Kidney epithelial cell (primary cell): ENCODE measurements around the gene RTP1. TPM values are rescaled to one million over a fixed set of nuclear protein-coding genes. Genes with fewer than 3 reads are reported as not detected.

ENCODE experiments used
- DNase-seq: peaks from one replicate; pipeline ENCODE4 v3.0.0-alpha.2; 2010; ENCODE audit warnings: low read depth
- H3K27me3 ChIP-seq: 2 replicates; pipeline ENCODE4 v1.6.0; 2011; ENCODE audit warnings: low read length; ENCODE audit not compliant: control insufficient read depth, insufficient read depth
- H3K36me3 ChIP-seq: 2 replicates; pipeline ENCODE4 v1.5.1; 2011; ENCODE audit warnings: low read length; ENCODE audit not compliant: control insufficient read depth, insufficient read depth
- H3K4me3 ChIP-seq: 2 replicates; pipeline ENCODE4 v1.5.1; 2011; ENCODE audit warnings: low read depth, mild to moderate bottlenecking, control low read depth, low read length
- total RNA-seq: library from RNA; depleted of rRNA; stranded (reverse); fragments of >200 nt; gene quantifications from 2 replicates; pipeline ENCODE4 v1.2.3, GENCODE V29; 2015
- TF ChIP-seq, protein P1 (sequence below): IDR thresholded peaks from 2 replicates; pipeline ENCODE4 v1.5.1; 2011; ENCODE audit warnings: mild to moderate bottlenecking, moderate library complexity, low read length, control low read depth, inconsistent platforms; ENCODE audit not compliant: insufficient read depth, poor library complexity, severe bottlenecking

The RTP1 gene
- total RNA-seq, 1 donor from 2014 or later = not detected

DNA sequence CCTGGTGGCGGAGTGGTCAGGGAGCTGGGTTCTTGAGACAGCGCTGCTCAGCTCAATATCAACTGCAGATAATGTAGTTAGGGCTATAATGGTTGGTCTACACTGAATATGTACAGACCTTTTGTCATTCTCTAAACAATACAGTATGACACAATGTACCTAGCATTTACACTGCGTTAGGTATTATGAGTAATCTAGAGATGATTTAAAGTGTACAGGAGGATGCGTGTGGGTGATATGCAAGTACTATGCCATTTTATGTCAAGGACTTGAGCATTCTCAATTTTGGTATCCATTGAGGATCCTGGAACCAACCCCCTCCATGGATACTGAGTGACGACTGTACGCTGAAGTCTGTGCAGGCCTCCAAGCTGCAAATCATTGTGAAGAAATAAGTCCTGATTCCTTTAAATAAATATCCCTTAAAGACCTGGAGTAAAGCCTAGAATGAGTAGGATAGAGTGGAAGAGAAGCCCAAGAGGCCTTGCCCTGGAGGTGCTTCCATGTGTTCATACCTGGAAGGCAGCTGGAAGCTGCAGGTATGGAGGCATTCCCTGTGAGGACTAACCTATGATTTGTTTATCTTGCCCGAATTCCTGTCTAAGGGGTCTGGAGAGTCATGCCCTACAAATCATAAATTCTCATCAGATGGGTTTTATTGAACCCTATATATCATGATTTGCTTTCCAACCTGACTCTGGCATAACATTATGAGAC lies 15.7 kb upstream of the RTP1 start:
- Histone ChIP-seq H3K27me3 (no peaks in the 10 kb centered on the region), H3K36me3 (no peaks in the 10 kb centered on the region), H3K4me3 (no peak overlapping the region)
- TF ChIP-seq, protein P1, sequence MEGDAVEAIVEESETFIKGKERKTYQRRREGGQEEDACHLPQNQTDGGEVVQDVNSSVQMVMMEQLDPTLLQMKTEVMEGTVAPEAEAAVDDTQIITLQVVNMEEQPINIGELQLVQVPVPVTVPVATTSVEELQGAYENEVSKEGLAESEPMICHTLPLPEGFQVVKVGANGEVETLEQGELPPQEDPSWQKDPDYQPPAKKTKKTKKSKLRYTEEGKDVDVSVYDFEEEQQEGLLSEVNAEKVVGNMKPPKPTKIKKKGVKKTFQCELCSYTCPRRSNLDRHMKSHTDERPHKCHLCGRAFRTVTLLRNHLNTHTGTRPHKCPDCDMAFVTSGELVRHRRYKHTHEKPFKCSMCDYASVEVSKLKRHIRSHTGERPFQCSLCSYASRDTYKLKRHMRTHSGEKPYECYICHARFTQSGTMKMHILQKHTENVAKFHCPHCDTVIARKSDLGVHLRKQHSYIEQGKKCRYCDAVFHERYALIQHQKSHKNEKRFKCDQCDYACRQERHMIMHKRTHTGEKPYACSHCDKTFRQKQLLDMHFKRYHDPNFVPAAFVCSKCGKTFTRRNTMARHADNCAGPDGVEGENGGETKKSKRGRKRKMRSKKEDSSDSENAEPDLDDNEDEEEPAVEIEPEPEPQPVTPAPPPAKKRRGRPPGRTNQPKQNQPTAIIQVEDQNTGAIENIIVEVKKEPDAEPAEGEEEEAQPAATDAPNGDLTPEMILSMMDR = no peak
- no peak for DNase-seq

DNA sequence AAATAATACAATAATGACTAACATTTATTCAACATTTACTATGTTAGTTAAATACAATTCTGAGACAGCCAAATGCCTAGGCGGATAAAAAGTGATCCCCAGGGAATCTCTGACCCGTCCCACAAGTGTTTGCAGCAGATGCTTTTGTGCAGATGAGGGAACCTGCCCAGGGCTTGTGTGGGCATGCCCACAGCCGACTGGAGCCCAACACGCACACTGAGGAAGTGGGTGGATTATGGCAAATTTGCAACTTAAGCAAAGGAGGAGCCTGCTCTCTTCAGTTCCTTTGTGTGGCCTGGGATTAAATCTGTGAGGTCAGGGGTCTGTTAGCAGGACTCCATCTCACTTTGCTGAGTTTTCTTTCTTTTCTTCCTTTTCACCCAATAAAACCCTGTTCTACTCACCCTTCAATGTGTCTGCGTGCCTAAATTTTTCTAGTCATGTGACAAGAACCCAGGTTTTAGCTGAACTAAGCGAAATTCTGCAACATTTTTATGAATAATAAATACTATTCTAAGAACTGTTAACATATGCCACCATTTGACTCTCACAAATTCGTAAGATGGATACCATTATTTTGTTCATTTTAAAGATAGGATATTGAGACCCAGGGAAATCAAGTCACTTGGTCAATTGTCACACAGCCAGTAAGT lies 13.9 kb upstream of the RTP1 start:
- Histone ChIP-seq H3K36me3 (no peaks in the 10 kb centered on the region), H3K27me3 (no peaks in the 10 kb centered on the region), H3K4me3 (no peak overlapping the region)
- TF ChIP-seq, protein P1 = no peak
- no peak for DNase-seq

GRCh38 chr3:187183903-187184302 lies 13.4 kb upstream of the RTP1 start:
- Histone ChIP-seq H3K4me3 (no peak overlapping the region), H3K27me3 (no peaks in the 10 kb centered on the region), H3K36me3 (no peaks in the 10 kb centered on the region)
- TF ChIP-seq, protein P1 = no peak
- no peak for DNase-seq

GRCh38 chr3:187185759-187186158 lies 11.5 kb upstream of the RTP1 start:
- Histone ChIP-seq H3K4me3 (no peak overlapping the region), H3K27me3 (no peaks in the 10 kb centered on the region), H3K36me3 (no peaks in the 10 kb centered on the region)
- TF ChIP-seq, protein P1 = no peak
- DNase-seq = no peak

DNA sequence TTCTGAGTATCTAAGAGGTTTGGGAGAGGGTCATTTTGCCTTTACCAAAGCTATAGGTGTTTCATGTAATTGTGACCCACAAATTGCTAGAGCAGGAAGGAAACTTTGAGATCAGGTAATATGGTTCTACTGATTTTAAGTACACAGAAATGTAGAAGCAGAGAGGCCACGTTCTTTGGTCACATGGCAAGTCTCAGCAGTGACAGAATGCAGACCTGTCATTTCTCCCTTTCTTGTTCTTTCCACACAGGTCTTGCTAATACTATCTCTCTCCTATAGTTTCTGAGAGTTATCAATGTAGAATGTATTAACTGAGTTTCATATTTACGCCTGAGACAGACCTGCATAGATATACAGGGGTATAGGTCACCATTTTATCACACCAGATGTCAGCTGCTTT lies 10.9 kb upstream of the RTP1 start:
- DNase-seq = no peak
- no peaks in the 10 kb centered on the region for H3K36me3 ChIP-seq
- H3K27me3 ChIP-seq = no peaks in the 10 kb centered on the region
- H3K4me3 ChIP-seq = no peak overlapping the region
- TF ChIP-seq, protein P1 = no peak
